Gastroesophageal sphincter (tissue), 4 donors: ENCODE results near the gene PPFIA3. TPM values are rescaled to one million over a fixed set of nuclear protein-coding genes. Genes with fewer than 3 reads are reported as not detected.

ENCODE experiments used
- ATAC-seq: fragments of 150-250 bp; one replicate; pipeline ENCODE4 v1.9.1; 2016; ENCODE audit warnings: mild to moderate bottlenecking, moderate library complexity
- H3K27ac ChIP-seq, 4 donors: fragments of 200-600 bp; sonication (generic) in 3 of 4; 1 replicate in 3 of 4; 2 replicates in 1 of 4; pipeline ENCODE4 v1.5.1; 2016 to 2019
- H3K27me3 ChIP-seq: fragments of 200-600 bp; sonication (generic); one replicate; pipeline ENCODE4 v1.5.1; 2019
- H3K36me3 ChIP-seq, 2 donors: fragments of 200-600 bp; sonication (generic); one replicate each; pipeline ENCODE4 v1.5.1; 2019; ENCODE audit warnings: control low read depth in 1 of 2
- H3K4me1 ChIP-seq, 3 donors: fragments of 200-600 bp; sonication (generic); 1 replicate in 2 of 3; 2 replicates in 1 of 3; pipeline ENCODE4 v1.5.1; 2016 to 2019; ENCODE audit warnings: control low read depth in 2 of 3
- H3K4me3 ChIP-seq, 2 donors: fragments of 200-600 bp; sonication (generic); one replicate each; pipeline ENCODE4 v1.5.1; 2019; ENCODE audit warnings: mild to moderate bottlenecking in 1 of 2, moderate library complexity in 1 of 2
- H3K9me3 ChIP-seq, 3 donors: fragments of 200-600 bp; sonication (generic); one replicate each; pipeline ENCODE4 v1.5.1; 2017 to 2019; ENCODE audit warnings: control low read depth in 2 of 3
- EP300 ChIP-seq: sonication (generic); formaldehyde crosslinking; IDR thresholded peaks from one replicate; pipeline ENCODE4 v1.6.1; 2017; ENCODE audit warnings: antibody characterized with exemption, mild to moderate bottlenecking
- POLR2A ChIP-seq, 2 donors: fragments of 450-650 bp; IDR thresholded peaks; one replicate each; pipeline ENCODE4 v1.6.1; 2017; ENCODE audit warnings: antibody characterized with exemption in 2 of 2, mild to moderate bottlenecking in 2 of 2, moderate library complexity in 1 of 2
- POLR2AphosphoS5 ChIP-seq: sonication (generic); formaldehyde crosslinking; IDR thresholded peaks from one replicate; pipeline ENCODE4 v1.6.1; 2017; ENCODE audit warnings: antibody characterized with exemption
- WGBS, 2 donors: methylation state at CpG; one replicate each; pipeline ENCODE4 v1.1.5; 2018; ENCODE audit warnings: low coverage in 1 of 2; 5-methylcytosine and 5-hydroxymethylcytosine counted together
- total RNA-seq, 4 donors: library from RNA; depleted of rRNA; stranded (reverse); fragments of >200 nt; gene quantifications; one replicate each; pipeline ENCODE4 v1.1.0, GENCODE V29; 2016
- TF ChIP-seq, protein P1 (sequence below), 4 experiments: fragments of 200-600 bp in 2 of 4; fragments of 450-650 bp in 2 of 4; sonication (generic) in 1 of 4; IDR thresholded peaks; one replicate each; pipeline ENCODE4 v1.5.1; 2017 to 2019; ENCODE audit warnings: antibody characterized with exemption in 4 of 4, mild to moderate bottlenecking in 2 of 4, moderate library complexity in 2 of 4

The PPFIA3 gene
- total RNA-seq, 4 donors from 2014 or later = 3.6 to 7.6 (median 5.0) TPM

DNA sequence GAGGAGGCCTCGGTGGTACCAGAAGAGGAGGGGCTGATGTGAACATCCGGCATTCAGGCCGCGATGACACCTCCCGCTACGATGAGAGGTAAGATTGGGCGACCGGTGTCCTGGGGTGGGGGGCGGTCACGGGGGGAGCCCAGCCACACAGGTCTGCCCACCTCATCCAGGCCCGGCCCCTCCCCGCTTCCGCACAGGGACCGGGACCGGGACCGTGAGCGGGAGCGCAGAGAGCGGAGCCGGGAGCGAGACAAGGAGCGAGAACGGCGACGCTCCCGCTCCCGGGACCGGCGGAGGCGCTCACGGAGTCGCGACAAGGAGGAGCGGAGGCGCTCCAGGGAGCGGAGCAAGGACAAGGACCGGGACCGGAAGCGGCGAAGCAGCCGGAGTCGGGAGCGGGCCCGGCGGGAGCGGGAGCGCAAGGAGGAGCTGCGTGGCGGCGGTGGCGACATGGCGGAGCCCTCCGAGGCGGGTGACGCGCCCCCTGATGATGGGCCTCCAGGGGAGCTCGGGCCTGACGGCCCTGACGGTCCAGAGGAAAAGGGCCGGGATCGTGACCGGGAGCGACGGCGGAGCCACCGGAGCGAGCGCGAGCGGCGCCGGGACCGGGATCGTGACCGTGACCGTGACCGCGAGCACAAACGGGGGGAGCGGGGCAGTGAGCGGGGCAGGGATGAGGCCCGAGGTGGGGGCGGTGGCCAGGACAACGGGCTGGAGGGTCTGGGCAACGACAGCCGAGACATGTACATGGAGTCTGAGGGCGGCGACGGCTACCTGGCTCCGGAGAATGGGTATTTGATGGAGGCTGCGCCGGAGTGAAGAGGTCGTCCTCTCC lies 11.5 kb upstream of the PPFIA3 start:
- ATAC-seq = no peak
- H3K27me3 ChIP-seq = no peaks in the 10 kb centered on the region
- peaks cover 0 to 21% (median 0%) of the 10 kb centered on the region in 3 donors for H3K4me1 ChIP-seq
- TF ChIP-seq POLR2AphosphoS5 (no peak), POLR2A (IDR thresholded peaks at IDR 0.05) (no peak)
- TF ChIP-seq, protein P1, sequence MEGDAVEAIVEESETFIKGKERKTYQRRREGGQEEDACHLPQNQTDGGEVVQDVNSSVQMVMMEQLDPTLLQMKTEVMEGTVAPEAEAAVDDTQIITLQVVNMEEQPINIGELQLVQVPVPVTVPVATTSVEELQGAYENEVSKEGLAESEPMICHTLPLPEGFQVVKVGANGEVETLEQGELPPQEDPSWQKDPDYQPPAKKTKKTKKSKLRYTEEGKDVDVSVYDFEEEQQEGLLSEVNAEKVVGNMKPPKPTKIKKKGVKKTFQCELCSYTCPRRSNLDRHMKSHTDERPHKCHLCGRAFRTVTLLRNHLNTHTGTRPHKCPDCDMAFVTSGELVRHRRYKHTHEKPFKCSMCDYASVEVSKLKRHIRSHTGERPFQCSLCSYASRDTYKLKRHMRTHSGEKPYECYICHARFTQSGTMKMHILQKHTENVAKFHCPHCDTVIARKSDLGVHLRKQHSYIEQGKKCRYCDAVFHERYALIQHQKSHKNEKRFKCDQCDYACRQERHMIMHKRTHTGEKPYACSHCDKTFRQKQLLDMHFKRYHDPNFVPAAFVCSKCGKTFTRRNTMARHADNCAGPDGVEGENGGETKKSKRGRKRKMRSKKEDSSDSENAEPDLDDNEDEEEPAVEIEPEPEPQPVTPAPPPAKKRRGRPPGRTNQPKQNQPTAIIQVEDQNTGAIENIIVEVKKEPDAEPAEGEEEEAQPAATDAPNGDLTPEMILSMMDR (IDR thresholded peaks at IDR 0.05) = no peak
- 85 to 92% methylated on average over 13 to 35 of the region's 93 CpGs for WGBS, 2 donors
- no peak overlapping the region for H3K4me3 ChIP-seq
- no peaks in the 10 kb centered on the region for H3K9me3 ChIP-seq
- no peak overlapping the region for H3K27ac ChIP-seq
- peaks cover 0 to 66% of the 10 kb centered on the region in 2 donors for H3K36me3 ChIP-seq

DNA sequence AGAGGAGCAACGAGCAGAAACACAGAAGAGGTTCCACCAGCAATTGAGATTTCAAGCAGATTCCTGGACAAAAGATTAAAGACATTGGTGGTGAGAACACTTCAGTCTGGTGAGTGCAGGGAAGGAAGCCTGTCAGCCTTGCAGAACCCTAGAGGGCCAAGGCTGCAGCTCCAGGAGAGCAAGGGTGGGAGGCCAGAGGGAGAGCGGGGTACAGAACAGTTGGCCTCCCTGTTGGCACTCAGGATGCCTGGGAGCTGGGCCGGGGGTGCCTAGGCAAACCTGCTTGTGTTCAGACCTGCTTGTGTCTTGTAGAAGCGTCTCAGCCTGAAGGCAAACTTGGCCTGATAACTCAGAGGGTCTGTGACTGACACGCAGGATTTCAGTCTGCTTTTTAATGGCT lies 10.3 kb upstream of the PPFIA3 start:
- H3K9me3 ChIP-seq = no peaks in the 10 kb centered on the region
- peaks cover 0 to 33% (median 3%) of the 10 kb centered on the region in 3 donors for H3K4me1 ChIP-seq
- no peak for ATAC-seq
- no peak for TF ChIP-seq EP300
- TF ChIP-seq, protein P1 (IDR thresholded peaks at IDR 0.05) = no peak
- no peak for TF ChIP-seq POLR2A (IDR thresholded peaks at IDR 0.05)
- no peak for TF ChIP-seq POLR2AphosphoS5
- peaks cover 0 to 53% of the 10 kb centered on the region in 2 donors for H3K36me3 ChIP-seq
- 40 to 85% methylated on average over 2 to 3 of the region's 5 CpGs for WGBS, 2 donors
- H3K27ac ChIP-seq = no peak overlapping the region
- H3K27me3 ChIP-seq = no peaks in the 10 kb centered on the region
- no peak overlapping the region for H3K4me3 ChIP-seq

DNA sequence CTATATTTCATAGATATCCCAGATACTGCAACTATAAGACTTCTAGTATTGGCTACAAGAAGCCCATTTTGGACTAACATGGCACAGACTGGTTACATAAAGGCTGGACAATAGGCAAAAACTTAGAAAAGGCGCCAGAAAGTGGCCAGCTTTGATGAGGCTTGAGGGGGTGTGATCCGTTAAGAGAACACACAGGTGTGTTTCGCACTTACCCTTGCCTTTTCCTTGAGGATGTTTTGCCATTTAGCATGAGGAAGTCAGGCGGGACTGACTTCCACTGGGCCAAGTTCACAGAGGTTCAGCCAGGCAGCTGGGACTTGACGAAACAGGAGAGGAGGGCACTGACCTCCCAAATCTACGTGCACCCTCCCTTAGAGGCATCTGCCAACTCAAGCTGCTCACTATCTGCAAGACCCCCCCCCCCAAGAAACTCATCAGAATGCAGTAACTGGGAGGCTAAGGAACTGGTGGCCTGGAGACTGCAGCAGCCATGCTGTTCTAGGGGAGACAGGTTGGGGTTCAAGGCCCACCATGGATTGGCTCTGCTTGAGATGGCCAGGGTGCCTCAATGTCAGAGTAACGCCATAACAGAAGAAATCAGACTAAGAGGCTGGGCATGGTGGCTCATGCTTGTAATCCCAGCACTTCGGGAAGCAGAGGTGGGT lies 9.6 kb upstream of the PPFIA3 start:
- Histone ChIP-seq H3K27me3 (no peaks in the 10 kb centered on the region), H3K4me3 (no peak overlapping the region), H3K27ac (peak overlapping the region in 1 of 4 donors; percentile 15), H3K9me3 (no peaks in the 10 kb centered on the region), H3K36me3 (peaks cover 0 to 47% of the 10 kb centered on the region in 2 donors), H3K4me1 (peaks cover 0 to 35% (median 3%) of the 10 kb centered on the region in 3 donors)
- no peak for TF ChIP-seq POLR2A (IDR thresholded peaks at IDR 0.05)
- TF ChIP-seq EP300 = no peak
- TF ChIP-seq, protein P1 (IDR thresholded peaks at IDR 0.05) = no peak
- TF ChIP-seq POLR2AphosphoS5 = no peak
- no peak for ATAC-seq
- 58 to 68% methylated on average over 2 to 8 of the region's 8 CpGs for whole genome bisulfite sequencing, 2 donors

DNA sequence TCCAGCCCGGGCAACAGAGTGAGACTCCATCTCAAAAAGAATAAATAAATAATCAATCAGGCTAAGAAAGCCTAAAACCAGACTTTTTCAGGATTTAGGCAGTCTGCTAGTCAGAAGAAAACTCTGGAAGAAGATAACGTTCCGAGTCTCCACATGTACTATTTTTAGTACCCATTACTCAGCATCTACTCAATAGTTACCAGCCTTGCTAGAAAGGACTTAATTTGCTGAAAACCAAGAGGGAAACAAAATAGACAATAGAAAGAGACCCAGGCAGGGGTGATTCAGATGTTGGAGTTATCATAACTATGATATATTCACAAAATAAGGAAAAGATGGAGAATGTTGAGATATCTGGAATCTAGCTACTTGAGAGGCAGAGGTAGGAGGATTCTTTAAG lies 8.8 kb upstream of the PPFIA3 start:
- WGBS, 2 donors = 6 to 24% methylated on average over 3 of the region's 3 CpGs
- TF ChIP-seq POLR2A (IDR thresholded peaks at IDR 0.05) = no peak
- no peak for TF ChIP-seq POLR2AphosphoS5
- TF ChIP-seq EP300 = no peak
- TF ChIP-seq, protein P1 (IDR thresholded peaks at IDR 0.05) = no peak
- H3K9me3 ChIP-seq = no peaks in the 10 kb centered on the region
- H3K36me3 ChIP-seq = peaks cover 0 to 38% of the 10 kb centered on the region in 2 donors
- H3K27me3 ChIP-seq = no peaks in the 10 kb centered on the region
- H3K27ac ChIP-seq = peak overlapping the region in 1 of 4 donors; percentile 15
- no peak overlapping the region for H3K4me3 ChIP-seq
- no peak for ATAC-seq
- H3K4me1 ChIP-seq = peaks cover 0 to 44% (median 3%) of the 10 kb centered on the region in 3 donors
